GM21529 (cell line): Measurements from ENCODE around the gene BICRAL.
"Not testable (repeated sequence)": the region's sequence is repeated elsewhere in the genome, so short reads cannot be mapped to it uniquely, and the experiment has no call there.

Experiments used
- ATAC-seq: cut with Tn5 transposase; IDR thresholded peaks from one replicate; pipeline ENCODE4 v1.9.1; 2021; ENCODE audit not compliant: unreplicated experiment

The BICRAL gene

GRCh38 chr6:42790549-42791181, 8.8 kb downstream of the BICRAL start:
- no peak for ATAC-seq

- ATAC-seq: no peak
Measured at GRCh38 chr6:42791706-42792320, 10.0 kb downstream of the BICRAL start.

GRCh38 chr6:42795651-42796050, 13.8 kb downstream of the BICRAL start:
- ATAC-seq: no peak

- ATAC-seq: no peak
Measured at GRCh38 chr6:42796171-42796570, 14.3 kb downstream of the BICRAL start.

GRCh38 chr6:42797696-42798095, 15.8 kb downstream of the BICRAL start:
- ATAC-seq: not testable (repeated sequence)

GRCh38 chr6:42805297-42805861, 23.5 kb downstream of the BICRAL start:
- no peak for ATAC-seq

- not testable (repeated sequence) for ATAC-seq
Measured at GRCh38 chr6:42806359-42806758, 24.5 kb downstream of the BICRAL start.

- no peak for ATAC-seq
Measured at GRCh38 chr6:42808492-42809483, 26.9 kb downstream of the BICRAL start.

- ATAC-seq: no peak
Measured at GRCh38 chr6:42813074-42813645, 31.3 kb downstream of the BICRAL start.

GRCh38 chr6:42813906-42814444, 32.1 kb downstream of the BICRAL start:
- no peak for ATAC-seq

- not testable (repeated sequence) for ATAC-seq
Measured at GRCh38 chr6:42815726-42816125, 33.9 kb downstream of the BICRAL start.

GRCh38 chr6:42817907-42818306, 36.1 kb downstream of the BICRAL start:
- no peak for ATAC-seq

GRCh38 chr6:42818416-42818815, 36.6 kb downstream of the BICRAL start:
- no peak for ATAC-seq

GRCh38 chr6:42818878-42819277, 37.0 kb downstream of the BICRAL start:
- no peak for ATAC-seq

GRCh38 chr6:42819803-42820511, 38.1 kb downstream of the BICRAL start:
- ATAC-seq: no peak

- no peak for ATAC-seq
Measured at GRCh38 chr6:42820512-42821340, 38.9 kb downstream of the BICRAL start.

GRCh38 chr6:42821341-42821668, 39.5 kb downstream of the BICRAL start:
- ATAC-seq: no peak

- ATAC-seq: no peak
Measured at GRCh38 chr6:42821846-42822245, 40.0 kb downstream of the BICRAL start.

GRCh38 chr6:42829561-42830092, 47.8 kb downstream of the BICRAL start:
- ATAC-seq: no peak
